Colonic mucosa (tissue), 4 donors: Measurements from ENCODE around the gene CNKSR1. TPM values are rescaled to one million over a fixed set of nuclear protein-coding genes. Genes with fewer than 3 reads are reported as not detected.

ENCODE experiments used
- DNase-seq: peaks from one replicate; pipeline ENCODE4 v3.0.0-alpha.2; 2020
- H3K27ac ChIP-seq: fragments of 200-600 bp; one replicate; pipeline ENCODE4 v1.8.0; 2021
- H3K27me3 ChIP-seq: fragments of 200-600 bp; one replicate; pipeline ENCODE4 v1.8.0; 2021
- H3K36me3 ChIP-seq: fragments of 200-600 bp; one replicate; pipeline ENCODE4 v1.8.0; 2021
- H3K4me1 ChIP-seq: fragments of 200-600 bp; one replicate; pipeline ENCODE4 v1.8.0; 2021; ENCODE audit warnings: mild to moderate bottlenecking
- H3K4me3 ChIP-seq: fragments of 200-600 bp; one replicate; pipeline ENCODE4 v1.8.0; 2021
- H3K9ac ChIP-seq, 2 donors: one replicate each; pipeline ENCODE4 v1.7.0; 2013; ENCODE audit warnings: control low read depth in 2 of 2, low read depth in 2 of 2, low read length in 2 of 2
- H3K9me3 ChIP-seq: fragments of 200-600 bp; one replicate; pipeline ENCODE4 v1.8.0; 2021
- intact Hi-C: fragments of 100-400 bp; cut with DNase I; formaldehyde crosslinking; loops from one replicate; pipeline ENCODE4 v1.14.1; 2022
- total RNA-seq, 2 donors: library from RNA; stranded (reverse); fragmentation: NEBNext Ultra II Directional in 1 of 2; extraction: Animal tissue kit (Norgen Biotek cat#: 25700) in 1 of 2; gene quantifications; one replicate each; pipeline ENCODE4 v1.2.1, GENCODE V29; 2021
- TF ChIP-seq, protein P1 (sequence below): fragments of 200-600 bp; IDR thresholded peaks from one replicate; pipeline ENCODE4 v1.8.0; 2022; ENCODE audit warnings: antibody characterized with exemption, mild to moderate bottlenecking
- donor health status: healthy.
- donor health status: DM: no; HTN: no; CAD: no.
- donor health status: DM: no; HTN: no; CAD: no.

Gene CNKSR1
- total RNA-seq, 2 donors from 2014 or later = 35.3 to 46.8 TPM

DNA sequence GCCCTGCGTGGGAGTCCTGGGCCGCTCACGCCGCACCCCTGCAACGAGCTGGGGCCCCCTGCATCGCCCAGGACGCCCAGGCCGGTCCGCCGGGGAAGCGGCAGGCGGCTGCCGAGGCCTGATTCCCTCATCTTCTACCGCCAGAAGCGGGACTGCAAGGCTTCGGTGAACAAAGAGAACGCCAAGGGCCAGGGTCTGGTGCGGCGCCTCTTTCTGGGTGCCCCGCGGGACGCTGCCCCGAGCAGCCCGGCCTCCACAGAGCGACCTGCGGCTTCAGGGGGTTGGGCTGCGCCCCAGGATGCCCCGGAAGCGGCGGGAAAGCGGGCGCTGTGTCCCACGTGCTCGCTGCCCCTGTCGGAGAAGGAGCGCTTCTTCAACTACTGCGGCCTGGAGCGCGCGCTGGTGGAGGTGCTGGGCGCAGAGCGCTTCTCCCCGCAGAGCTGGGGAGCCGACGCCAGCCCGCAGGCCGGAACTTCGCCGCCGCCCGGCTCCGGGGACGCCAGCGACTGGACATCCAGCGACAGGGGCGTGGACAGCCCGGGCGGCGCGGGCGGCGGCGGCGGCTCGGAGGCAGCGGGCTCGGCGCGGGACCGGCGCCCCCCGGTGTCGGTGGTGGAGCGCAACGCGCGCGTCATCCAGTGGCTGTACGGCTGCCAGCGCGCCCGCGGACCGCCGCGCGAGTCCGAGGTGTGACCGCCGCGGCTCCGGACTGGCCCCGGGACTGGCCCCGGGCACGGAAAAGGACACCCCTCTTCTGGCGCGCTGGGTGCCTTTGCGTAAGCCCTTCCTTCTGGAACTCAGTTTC is 15.7 kb upstream of the CNKSR1 start:
- no peak overlapping the region for H3K27ac ChIP-seq
- H3K9ac ChIP-seq = peak overlapping the region; percentile 19 to 73
- DNase-seq = peak; percentile 56
- TF ChIP-seq, protein P1, sequence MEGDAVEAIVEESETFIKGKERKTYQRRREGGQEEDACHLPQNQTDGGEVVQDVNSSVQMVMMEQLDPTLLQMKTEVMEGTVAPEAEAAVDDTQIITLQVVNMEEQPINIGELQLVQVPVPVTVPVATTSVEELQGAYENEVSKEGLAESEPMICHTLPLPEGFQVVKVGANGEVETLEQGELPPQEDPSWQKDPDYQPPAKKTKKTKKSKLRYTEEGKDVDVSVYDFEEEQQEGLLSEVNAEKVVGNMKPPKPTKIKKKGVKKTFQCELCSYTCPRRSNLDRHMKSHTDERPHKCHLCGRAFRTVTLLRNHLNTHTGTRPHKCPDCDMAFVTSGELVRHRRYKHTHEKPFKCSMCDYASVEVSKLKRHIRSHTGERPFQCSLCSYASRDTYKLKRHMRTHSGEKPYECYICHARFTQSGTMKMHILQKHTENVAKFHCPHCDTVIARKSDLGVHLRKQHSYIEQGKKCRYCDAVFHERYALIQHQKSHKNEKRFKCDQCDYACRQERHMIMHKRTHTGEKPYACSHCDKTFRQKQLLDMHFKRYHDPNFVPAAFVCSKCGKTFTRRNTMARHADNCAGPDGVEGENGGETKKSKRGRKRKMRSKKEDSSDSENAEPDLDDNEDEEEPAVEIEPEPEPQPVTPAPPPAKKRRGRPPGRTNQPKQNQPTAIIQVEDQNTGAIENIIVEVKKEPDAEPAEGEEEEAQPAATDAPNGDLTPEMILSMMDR = no peak
- H3K9me3 ChIP-seq = no peaks in the 10 kb centered on the region
- intact Hi-C loops = loop anchor here (5.0 to 10.0 kb wide), 2 partner anchors 54 to 163 kb away; no protein-coding TSS in a partner anchor
- no peaks in the 10 kb centered on the region for H3K27me3 ChIP-seq
- no peaks in the 10 kb centered on the region for H3K36me3 ChIP-seq
- H3K4me1 ChIP-seq = peaks cover 6% of the 10 kb centered on the region
- H3K4me3 ChIP-seq = peak overlapping the region; percentile 36

DNA sequence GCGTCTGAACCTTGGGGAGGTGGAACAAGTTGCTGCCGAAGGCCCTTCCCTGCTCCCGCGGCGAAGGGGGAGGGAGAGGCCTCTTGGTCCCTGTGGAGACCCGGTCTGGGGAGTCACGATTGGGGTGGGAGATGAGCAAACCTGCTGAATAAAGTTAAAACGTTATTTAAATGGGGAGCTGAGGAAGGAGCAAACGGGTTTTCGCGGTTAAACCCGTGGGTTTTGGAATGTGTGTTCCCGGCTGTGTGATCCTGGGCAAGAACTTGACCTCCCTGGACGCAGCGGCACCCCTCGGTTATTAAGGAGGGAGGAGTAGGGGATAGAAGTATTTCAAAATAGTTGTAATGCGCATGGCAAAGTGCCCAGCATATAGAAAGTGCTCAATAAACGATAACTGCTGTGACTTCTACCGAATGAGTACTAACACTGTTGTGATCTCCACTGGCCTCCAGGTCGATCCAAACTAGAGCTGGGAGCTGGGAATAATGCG is 15.0 kb upstream of the CNKSR1 start:
- no peaks in the 10 kb centered on the region for H3K36me3 ChIP-seq
- peak overlapping the region; percentile 36 for H3K4me3 ChIP-seq
- no peaks in the 10 kb centered on the region for H3K27me3 ChIP-seq
- no peaks in the 10 kb centered on the region for H3K9me3 ChIP-seq
- DNase-seq = no peak
- peaks cover 6% of the 10 kb centered on the region for H3K4me1 ChIP-seq
- no peak overlapping the region for H3K9ac ChIP-seq
- no peak overlapping the region for H3K27ac ChIP-seq
- intact Hi-C loops = loop anchor here (5.0 to 10.0 kb wide), 2 partner anchors 55 to 163 kb away; no protein-coding TSS in a partner anchor
- TF ChIP-seq, protein P1 = no peak

DNA sequence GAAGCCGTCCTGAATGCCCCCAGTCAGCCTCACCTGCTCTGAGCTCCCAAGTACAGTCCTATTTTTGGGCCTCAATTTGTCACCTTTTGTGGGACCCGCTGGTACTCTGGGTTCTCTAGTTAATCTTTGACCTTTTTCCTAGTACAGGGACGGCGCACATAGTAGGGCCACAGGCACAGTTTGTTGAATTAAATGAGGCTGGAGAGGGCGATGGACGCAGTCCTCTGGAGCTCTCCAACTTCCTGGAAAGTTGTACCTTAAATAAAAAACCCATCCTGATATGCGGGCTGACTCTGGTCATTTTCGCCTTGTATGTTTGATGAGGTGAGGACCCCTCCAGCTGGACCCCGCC is 13.6 kb upstream of the CNKSR1 start:
- Histone ChIP-seq H3K4me3 (peak overlapping the region; percentile 30), H3K27me3 (no peaks in the 10 kb centered on the region), H3K4me1 (peaks cover 6% of the 10 kb centered on the region), H3K9me3 (no peaks in the 10 kb centered on the region), H3K9ac (no peak overlapping the region), H3K27ac (no peak overlapping the region), H3K36me3 (no peaks in the 10 kb centered on the region)
- TF ChIP-seq, protein P1 = no peak
- no peak for DNase-seq
- intact Hi-C loops = loop anchor here (5.0 to 10.0 kb wide), 2 partner anchors 56 to 161 kb away; no protein-coding TSS in a partner anchor

DNA sequence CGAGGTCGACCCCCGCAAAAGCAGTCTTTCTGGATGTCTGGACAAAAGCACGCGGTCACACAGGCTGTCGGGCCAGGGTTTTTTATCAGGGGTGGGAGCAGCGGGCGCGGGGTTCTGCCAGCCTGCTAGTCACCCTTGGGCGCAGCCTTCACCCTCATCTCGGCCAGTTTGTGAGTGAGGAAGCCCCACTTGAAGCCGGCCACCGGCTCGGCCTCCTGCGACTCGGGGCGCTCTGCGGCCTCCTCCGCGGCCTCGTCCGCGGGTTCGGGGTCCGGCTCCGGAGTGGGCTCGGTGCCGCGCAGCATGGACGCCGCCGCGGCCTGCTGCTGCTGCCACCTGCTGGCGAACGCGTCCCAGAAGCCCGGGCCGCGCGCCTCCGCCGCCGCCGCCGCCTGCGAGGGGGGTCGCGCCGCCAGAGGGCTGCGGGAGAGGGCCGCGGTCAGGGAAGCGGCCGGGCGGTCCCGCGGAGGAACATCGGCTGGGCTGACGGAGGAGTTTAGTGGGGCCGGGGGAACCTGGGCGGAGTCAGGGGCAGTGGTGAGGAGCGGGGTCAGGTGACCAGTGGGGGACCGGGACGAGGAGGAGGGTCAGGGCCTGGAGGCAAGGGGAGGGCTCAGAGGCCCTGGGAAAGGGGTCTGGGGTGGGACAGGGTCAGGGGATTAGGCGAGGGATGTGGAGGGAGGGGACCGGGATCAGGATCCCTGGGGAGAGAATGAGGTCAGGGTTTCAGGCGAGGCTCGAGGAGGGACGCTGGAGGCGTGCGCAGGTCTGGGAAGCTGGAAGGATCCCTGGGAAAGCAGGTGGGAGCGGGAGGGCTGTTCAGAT is 13.0 kb upstream of the CNKSR1 start:
- DNase-seq = no peak
- Histone ChIP-seq H3K9ac (peak overlapping the region in 1 of 2 donors; percentile 76), H3K4me1 (peaks cover 6% of the 10 kb centered on the region), H3K9me3 (no peaks in the 10 kb centered on the region), H3K27ac (no peak overlapping the region), H3K36me3 (no peaks in the 10 kb centered on the region), H3K4me3 (peak overlapping the region; percentile 30), H3K27me3 (no peaks in the 10 kb centered on the region)
- TF ChIP-seq, protein P1 = peak; percentile 33
- intact Hi-C loops = loop anchor here (5.0 to 10.0 kb wide), 2 partner anchors 57 to 161 kb away; no protein-coding TSS in a partner anchor
